Myocyte (in vitro differentiated cells): ENCODE results near the gene VASN. TPM values are rescaled to one million over a fixed set of nuclear protein-coding genes. Genes with fewer than 3 reads are reported as not detected.

Experiments used
- DNase-seq: peaks from one replicate; pipeline ENCODE4 v3.0.0-alpha.2; 2012; ENCODE audit warnings: low read depth
- total RNA-seq: library from RNA; depleted of rRNA; stranded (reverse); fragments of >200 nt; gene quantifications from 2 replicates; pipeline ENCODE4 v1.2.3, GENCODE V29; 2014

VASN gene
- total RNA-seq, 1 donor from 2014 or later = 7.5 TPM

DNA sequence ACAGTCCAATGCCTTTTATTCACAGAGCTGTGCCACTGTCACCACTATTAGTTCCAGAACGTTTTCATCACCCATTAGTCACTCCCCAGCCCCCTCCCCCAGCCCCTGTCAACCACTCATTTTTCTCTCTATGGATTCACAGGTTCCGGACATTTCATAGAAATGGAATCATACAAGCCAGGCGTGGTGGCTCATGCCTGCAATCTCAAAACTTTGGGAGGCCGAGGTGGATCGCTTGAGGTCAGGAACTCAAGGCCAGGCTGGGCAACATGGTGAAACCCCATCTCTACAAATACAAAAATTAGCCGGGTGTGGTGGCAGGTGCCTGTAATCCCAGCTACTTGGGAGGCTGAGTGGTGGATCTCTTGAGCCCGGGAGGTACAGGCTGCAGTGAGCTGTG, 19.8 kb upstream of the VASN start:
- no peak for DNase-seq

DNA sequence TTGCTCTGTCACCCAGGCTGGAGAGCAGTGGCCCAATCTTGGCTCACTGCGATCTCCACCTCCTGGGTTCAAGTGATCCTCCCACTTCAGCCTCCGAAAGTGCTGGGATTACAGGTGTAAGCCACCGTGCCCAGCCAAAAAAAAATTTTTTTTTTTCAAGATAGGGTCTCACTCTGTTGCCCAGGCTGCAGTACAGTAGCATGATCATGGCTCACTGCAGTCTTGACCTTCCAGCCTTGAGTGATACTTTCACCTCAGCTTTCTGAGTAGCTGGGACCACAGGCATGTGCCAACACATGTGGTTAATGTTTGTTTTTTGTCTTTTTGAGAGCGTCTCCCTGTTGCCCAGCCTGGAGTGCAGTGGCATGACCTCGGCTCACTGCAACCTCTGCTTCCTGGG, 18.8 kb upstream of the VASN start:
- DNase-seq = no peak

DNA sequence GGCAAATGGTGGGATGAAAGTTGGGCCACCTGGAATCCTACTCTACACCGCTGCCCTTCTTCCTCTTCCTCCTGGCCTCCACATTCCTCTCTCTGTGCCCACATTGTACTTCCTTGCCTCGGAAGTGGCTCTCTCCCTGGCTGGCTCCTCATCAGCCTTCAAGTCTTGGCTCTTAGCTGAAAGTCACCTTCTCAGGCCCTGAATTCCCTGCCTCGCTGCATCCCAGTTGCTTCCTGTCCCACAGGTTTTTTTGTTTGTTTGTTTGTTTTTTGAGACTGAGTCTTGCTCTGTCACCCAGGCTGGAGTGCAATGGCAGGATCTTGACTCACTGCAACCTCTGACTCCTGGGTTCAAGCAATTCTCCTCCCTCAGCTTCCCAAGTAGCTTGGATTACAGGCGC, 18.0 kb upstream of the VASN start:
- DNase-seq = no peak

DNA sequence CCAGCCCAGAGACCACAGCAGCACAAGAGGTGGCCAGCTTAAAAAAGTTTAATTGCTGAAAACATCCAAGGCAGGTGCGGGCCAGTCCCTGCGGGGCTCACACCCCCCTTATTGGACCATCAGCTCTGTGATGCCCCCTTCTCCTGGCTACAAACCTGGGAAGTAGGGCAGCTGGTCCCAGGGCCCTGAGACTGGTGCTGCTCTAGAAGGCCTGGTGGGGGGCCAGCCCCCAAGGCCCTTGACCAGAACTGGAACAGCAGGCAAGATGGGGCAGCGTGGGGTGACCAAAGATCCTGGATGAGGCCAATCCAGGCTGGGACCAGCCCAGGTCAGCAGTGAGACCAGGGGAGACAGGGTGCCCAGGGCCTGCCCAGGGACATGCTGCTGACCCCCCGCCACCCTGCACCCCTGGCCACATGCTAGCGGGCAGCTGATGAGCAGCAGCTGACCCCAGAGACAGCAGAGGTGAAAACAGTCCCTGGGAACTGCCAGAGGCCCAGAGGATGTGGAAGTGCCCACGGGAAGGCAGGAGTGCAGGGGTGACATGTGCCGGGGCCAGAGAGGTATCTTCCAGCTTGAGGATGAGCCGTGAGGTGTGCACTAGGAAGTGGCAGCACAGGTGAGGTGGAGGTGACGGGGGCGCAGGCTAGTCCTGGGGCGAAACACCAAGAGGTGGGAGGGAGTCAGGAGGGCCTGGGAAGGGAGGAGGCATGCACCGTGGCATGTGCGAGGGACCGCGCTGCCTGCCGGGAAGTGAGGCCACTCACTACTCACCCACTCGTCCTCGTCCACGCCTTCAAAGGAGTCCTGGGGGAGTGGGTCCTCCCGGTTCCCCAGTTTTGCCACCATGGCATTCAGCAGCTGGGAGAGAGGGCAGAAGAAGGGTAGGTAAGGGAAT, 16.9 kb upstream of the VASN start:
- DNase-seq = no peak

DNA sequence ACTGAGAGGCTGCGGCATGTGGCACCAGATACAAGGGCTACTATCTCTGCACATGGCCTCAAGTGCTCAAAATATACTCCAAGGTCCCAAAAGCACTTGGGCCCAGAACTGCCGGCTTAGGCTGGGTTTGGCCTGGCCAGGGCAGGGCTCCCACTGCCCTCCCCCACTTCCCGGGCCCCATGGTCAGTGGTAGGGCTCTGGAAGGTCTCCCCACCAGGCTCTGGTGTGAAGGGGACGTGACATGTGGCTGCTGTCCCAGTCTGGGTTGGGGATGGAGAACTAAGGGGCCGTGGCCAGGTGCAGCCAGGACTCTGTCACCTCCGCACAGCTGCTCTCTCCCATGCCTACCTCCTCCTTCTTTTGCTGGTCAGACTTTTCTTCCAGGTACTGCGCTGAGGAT, 14.8 kb upstream of the VASN start:
- DNase-seq = no peak

- DNase-seq = no peak
Observed at GRCh38 chr16:4358236-4358635, 13.4 kb upstream of the VASN start.

DNA sequence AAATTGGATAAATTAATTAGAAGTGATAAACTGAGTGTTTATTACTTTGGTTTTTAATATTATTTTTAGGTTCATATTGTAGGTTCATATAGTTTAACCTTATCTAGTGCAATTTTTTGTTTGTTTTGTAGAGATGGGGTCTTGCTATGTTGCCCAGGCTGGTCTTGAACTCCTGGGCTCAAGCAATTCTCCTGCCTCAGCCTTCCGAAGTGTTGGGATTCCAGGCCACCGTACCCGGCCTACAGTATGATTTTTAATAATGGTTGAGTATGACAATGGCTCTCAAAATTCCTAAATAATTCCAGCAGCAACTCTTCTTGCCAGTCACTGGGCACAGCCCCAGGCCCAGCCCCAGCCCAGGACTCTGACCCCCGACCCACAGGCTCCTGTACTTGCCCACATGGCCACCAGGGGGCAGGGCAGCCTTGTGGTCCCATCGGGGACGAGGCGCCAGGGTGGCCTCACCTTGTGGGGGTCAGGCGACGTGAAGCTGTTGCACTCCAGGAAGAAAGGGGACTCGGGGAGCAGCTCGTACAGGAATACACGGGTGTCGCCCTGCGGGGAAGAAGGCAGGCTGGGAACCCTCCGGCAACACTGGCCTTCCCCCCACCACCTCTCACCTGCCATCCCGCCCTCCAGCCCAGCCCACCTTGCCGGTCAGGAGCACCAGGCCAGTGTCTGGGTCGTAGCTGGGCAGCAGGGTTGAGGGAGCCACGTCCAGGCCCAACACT, 12.7 kb upstream of the VASN start:
- no peak for DNase-seq

DNA sequence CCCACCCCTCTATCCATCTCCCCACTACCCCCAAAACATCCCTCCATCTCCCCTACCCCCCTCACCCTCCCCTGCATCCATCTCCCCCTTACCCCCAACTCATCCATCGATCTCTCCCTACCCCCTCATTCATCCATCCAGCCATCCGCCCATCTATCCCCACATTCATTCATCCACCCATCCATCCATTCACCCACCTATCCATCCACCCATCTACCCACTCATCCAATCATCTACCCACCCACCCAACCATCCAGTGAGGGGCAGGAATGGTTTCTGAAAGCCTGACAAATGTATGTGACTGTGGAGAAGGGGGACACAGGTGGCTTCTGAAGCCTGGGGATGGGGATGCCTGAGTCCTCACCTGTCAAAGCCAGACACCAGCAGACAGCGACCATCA, 11.7 kb upstream of the VASN start:
- no peak for DNase-seq

DNA sequence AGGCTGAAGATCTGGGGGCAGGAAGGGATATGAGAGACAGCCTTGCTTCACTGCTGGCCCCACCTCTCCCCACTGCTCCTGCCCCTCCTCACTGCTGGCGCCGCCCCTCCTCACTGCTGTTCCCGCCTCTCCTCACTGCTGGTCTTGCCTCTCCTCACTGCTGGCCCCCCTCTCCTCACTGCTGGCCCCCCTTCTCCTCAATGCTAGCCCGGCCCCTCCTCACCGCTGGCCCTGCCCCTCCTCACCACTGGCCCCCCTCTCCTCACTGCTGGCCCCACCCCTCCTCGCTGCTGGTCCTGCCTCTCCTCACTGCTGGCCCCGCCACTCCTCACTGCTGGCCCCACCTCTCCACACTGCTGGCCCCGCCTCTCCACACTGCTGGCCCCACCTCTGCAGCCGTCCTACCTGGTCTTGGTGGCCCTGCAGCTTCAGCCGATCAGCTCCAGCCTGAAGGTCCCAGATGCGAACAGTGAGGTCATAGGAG, 11.1 kb upstream of the VASN start:
- DNase-seq = no peak

DNA sequence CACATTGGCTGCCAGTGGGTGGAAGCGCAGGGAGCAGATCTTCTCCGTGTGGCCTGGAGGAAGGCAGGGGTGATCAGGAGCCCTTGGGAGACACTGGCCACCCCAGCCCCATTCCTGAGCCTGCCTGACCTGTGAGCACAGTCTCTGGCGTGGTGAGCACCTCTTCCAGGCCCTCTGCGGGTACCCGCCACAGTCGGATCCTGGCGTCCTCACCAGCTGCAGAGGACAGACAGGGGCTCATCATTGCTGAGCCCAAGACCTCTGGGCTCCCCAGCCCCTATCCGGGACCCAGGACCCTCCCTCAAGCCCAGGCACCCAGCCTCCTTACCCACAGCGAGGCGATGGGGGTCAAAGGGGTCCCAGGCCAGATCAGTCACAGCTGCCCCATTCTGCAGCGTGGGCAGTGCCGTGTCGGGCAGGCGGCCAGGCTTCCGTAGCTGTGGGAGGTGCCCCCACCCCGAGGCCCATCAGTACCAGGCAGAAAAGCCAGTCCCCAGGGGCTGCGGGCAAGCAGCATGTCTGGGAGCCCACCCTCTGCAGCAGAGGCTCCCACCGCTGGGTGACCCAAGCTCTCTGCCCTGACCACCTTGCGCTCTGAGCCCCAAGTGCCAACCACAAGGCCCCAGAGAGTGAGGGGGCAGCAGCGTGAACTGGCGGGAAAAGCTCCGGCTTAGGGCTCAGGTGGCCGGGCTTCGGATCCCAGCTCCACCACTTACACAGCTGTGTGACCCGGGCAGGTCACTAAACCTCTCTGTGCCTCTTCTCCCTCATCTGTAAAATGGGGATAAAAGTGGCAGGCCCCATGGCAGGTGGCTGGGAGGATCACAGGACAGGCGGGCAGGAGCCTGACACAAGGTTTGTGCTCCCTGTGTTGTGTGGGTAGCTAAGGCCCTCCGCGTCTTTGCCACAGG, 10.4 kb upstream of the VASN start:
- no peak for DNase-seq

GRCh38 chr16:4361944-4362311, 9.7 kb upstream of the VASN start:
- no peak for DNase-seq

GRCh38 chr16:4362476-4363135, 9.0 kb upstream of the VASN start:
- DNase-seq = no peak

DNA sequence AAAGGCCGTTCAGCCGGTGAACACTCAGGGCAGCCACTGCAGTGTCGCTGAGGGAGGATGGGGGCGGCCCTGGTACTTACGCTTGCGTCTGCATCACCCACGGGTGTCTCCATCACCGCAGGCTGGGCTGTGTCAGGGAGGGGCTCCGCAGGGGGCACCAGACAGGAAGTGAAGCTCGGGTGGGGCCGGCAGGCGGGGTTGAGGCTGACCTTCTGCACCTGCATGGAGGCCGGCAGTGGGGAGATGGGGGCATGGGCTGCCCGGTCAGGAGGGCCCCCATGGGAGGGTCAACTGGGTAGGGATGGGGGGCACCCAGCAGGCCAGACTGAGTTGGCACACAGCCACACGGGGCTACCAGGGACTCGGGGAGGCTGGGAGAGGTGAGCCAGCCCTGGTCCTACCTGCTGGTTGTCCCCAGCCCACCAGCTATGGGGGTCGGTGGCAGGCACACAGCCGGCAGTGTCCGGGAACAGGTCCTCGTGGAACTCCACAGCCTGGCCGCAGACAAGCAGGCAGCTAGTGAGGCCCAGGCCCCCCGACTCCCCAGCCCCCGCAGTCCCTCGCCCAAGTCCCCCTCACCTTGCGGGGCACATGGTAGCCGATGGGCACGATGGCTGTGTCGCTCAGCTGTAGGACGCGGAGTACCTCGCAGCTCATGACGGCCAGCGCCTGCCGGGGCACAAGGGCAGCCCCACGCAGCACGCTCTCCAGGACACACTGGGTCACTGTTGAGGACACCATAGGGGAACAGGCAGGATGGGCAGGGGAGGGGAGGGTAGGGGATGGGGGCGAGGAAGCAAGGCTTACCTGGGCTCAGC, 7.2 kb upstream of the VASN start:
- DNase-seq = no peak

GRCh38 chr16:4365014-4365406, 6.6 kb upstream of the VASN start:
- DNase-seq = no peak

GRCh38 chr16:4365615-4366014, 6.0 kb upstream of the VASN start:
- DNase-seq = no peak

GRCh38 chr16:4366016-4366415, 5.6 kb upstream of the VASN start:
- no peak for DNase-seq

DNA sequence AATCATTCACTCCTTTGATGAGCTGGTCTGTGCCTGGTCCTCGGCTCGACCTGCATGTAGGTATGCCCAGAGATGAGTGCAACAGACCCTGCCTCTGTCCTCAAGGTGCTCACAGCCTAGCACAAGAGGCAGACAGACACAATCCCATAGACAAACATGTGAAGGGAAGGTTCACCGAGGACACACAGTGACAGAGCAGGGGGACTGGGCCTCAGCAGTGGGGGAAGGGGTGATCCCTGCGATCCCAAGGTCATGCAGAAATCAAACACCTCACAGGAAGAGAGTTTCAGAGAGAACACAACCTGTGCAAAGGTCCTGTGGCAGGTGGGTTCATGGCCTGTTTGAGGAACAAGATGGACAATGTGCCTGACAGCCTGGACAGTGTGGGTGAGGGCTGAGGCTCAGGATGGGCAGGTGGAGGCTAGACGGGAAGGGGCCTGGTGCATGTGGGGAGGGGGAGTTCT, 4.2 kb upstream of the VASN start:
- DNase-seq = no peak

DNA sequence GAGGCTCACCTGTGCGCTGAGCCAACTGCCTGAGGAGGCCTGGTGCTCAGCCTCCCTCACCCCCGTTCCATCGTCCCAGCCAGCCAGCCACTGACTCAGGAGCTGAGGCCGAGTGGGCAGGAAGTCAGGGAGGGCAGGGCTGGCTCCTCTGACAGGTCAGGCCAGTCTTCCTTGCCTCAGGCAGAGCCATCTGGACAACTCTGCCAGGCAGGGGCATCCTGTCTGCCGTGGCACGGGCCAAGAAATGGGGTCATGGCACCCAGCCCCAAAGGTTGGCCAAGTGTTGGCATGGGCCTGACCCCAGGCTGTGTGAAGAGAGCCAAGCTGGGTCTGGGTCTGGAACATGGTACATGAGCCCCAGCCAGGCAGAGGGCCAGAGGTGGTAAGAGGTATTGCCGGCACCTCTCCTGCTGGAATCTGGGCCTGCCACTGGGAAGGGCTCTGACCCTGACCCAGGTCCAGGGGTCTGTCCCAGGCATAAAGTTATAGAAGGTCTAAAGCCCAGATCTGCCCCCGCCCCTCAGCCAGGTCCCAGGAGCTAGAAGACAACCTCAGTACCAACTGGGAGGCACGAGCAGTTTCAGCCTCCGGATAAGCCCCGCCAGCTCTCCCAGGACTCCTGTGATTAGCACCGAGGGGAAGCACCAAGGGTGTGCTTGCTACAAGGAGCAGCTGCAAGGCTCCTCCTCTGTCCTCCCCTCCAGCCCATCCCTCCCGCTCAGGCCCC, 2.5 kb upstream of the VASN start:
- DNase-seq = no peak

GRCh38 chr16:4370151-4370550, 1.5 kb upstream of the VASN start:
- DNase-seq = no peak
